Kidney (tissue), 14 donors: Measurements from ENCODE around the gene ENOX1. TPM values are rescaled to one million over a fixed set of nuclear protein-coding genes. Genes with fewer than 3 reads are reported as not detected.

Source experiments
- DNase-seq, 5 donors: peaks; one replicate each; pipeline ENCODE4 v3.0.0-alpha.2; 2013 to 2020
- FAIRE-seq: peaks from 2 replicates; lab custom pipeline; 2012; peaks lifted over from hg19 to GRCh38; lab: Jason Lieb, UNC
- H3K27ac ChIP-seq, 2 donors: one replicate each; pipeline ENCODE4 v1.7.0; 2013; ENCODE audit warnings: low read depth in 2 of 2, low read length in 2 of 2, inconsistent platforms in 1 of 2
- H3K27me3 ChIP-seq: one replicate; pipeline ENCODE4 v1.7.1; 2013; ENCODE audit warnings: low read length, inconsistent platforms; ENCODE audit not compliant: control insufficient read depth, insufficient read depth
- H3K36me3 ChIP-seq, 3 donors: one replicate each; pipeline versions ENCODE4 v1.7.0 to v1.7.1; 2013; ENCODE audit warnings: low read length in 3 of 3, control low read depth in 1 of 3, inconsistent platforms in 1 of 3; ENCODE audit not compliant: insufficient read depth in 3 of 3, control insufficient read depth in 2 of 3
- H3K4me1 ChIP-seq, 3 donors: one replicate each; pipeline versions ENCODE4 v1.7.0 to v1.7.1; 2013; ENCODE audit warnings: low read length in 3 of 3, inconsistent platforms in 1 of 3, low read depth in 1 of 3; ENCODE audit not compliant: control insufficient read depth in 2 of 3, insufficient read depth in 2 of 3
- H3K4me3 ChIP-seq, 3 donors: one replicate each; pipeline versions ENCODE4 v1.7.0 to v1.8.1; 2013; ENCODE audit warnings: low read length in 3 of 3, control low read depth in 1 of 3, inconsistent platforms in 1 of 3
- H3K9ac ChIP-seq, 3 donors: one replicate each; pipeline versions ENCODE4 v1.7.0 to v1.7.1; 2013; ENCODE audit warnings: low read length in 3 of 3, control low read depth in 1 of 3, inconsistent platforms in 1 of 3
- H3K9me3 ChIP-seq, 3 donors: one replicate each; pipeline versions ENCODE4 v1.7.0 to v1.7.1; 2013; ENCODE audit warnings: low read length in 3 of 3, control low read depth in 1 of 3, inconsistent platforms in 1 of 3; ENCODE audit not compliant: control insufficient read depth in 2 of 3, insufficient read depth in 1 of 3
- intact Hi-C: fragments of 100-400 bp; cut with DNase I; formaldehyde crosslinking; loops from one replicate; pipeline ENCODE4 v1.11.1; 2022
- polyA plus RNA-seq: library from polyadenylated mRNA; stranded (reverse); fragments of 350-450 nt; fragmentation: Illumina TruSeq; extraction: RNeasy Lipid Tissue Mini Kit (QIAGEN cat#74804); gene quantifications from one replicate; pipeline ENCODE4 v1.2.3, GENCODE V29; 2014; ENCODE audit warnings: low read depth, low replicate concordance; ENCODE audit not compliant: insufficient read depth
- total RNA-seq: library from RNA; stranded (reverse); fragmentation: NEBNext Ultra II Directional; extraction: Animal tissue kit (Norgen Biotek cat#: 25700); gene quantifications from one replicate; pipeline ENCODE4 v1.2.1, GENCODE V29; 2021
- TF ChIP-seq, protein P1 (sequence below): IDR thresholded peaks from 3 replicates; pipeline ENCODE4 v1.5.1; 2012; ENCODE audit warnings: mild to moderate bottlenecking, moderate library complexity, borderline replicate concordance; ENCODE audit not compliant: insufficient read depth; ENCODE audit errors: extremely low read depth
- donor health status: control.
- donor health status: control.
- donor health status: control.
- donor health status: control.
- donor health status: control.
- donor health status: DM: yes; HTN: yes; CAD: no.
- donor health status: Normal renal cell carcinoma (clear cell type).

Gene ENOX1
- total and polyA plus RNA-seq, 2 donors from 2014 or later = 4.9 to 6.8 TPM

DNA sequence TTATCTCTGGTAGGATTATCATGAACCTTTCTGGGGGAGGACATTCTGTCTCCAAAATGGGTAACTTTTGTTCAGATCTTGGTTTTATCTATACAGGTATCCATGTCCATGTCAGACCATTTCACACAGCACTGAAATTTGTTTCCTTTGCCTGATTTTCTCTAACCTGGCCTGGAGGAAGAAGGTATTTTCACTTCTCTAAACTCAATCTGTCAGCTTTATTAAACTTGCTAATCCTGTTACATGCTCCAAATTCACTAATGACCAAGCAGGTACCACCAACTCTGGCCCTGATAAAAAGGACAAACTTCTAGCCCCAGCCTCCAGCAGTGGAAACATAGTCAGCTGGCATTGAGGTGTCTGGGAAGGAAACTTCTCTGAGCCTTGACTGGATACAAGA lies 529.0 kb downstream of the ENOX1 start:
- Histone ChIP-seq H3K36me3 (no peaks in the 10 kb centered on the region), H3K9me3 (no peaks in the 10 kb centered on the region), H3K9ac (no peak overlapping the region), H3K4me3 (no peak overlapping the region), H3K27ac (no peak overlapping the region), H3K4me1 (no peaks in the 10 kb centered on the region), H3K27me3 (no peaks in the 10 kb centered on the region)
- intact Hi-C loops = no loop called here
- FAIRE-seq (no peak), DNase-seq (no peak)
- TF ChIP-seq, protein P1, sequence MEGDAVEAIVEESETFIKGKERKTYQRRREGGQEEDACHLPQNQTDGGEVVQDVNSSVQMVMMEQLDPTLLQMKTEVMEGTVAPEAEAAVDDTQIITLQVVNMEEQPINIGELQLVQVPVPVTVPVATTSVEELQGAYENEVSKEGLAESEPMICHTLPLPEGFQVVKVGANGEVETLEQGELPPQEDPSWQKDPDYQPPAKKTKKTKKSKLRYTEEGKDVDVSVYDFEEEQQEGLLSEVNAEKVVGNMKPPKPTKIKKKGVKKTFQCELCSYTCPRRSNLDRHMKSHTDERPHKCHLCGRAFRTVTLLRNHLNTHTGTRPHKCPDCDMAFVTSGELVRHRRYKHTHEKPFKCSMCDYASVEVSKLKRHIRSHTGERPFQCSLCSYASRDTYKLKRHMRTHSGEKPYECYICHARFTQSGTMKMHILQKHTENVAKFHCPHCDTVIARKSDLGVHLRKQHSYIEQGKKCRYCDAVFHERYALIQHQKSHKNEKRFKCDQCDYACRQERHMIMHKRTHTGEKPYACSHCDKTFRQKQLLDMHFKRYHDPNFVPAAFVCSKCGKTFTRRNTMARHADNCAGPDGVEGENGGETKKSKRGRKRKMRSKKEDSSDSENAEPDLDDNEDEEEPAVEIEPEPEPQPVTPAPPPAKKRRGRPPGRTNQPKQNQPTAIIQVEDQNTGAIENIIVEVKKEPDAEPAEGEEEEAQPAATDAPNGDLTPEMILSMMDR = no peak

DNA sequence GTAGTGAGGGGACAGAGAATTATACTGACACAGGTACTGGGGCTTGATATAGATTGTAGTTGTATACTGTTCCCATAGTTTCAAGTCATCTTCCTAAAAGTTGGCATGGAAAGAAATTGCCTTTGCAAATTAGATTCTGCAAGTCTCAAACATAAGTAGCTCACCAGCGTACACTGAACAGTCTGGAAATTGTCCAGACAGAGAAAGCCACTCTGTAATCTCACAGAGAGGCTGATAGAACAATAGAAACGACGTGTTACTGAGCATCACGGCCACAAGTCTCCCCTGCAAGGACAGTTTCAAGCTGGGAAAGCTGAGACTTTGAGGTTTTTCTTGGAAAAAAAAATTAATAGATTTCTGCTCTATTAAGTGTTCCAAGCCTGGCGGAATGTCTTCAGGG lies 534.8 kb downstream of the ENOX1 start:
- Histone ChIP-seq H3K4me1 (no peaks in the 10 kb centered on the region), H3K4me3 (no peak overlapping the region), H3K9me3 (no peaks in the 10 kb centered on the region), H3K36me3 (no peaks in the 10 kb centered on the region), H3K27ac (no peak overlapping the region), H3K9ac (no peak overlapping the region), H3K27me3 (no peaks in the 10 kb centered on the region)
- intact Hi-C loops = no loop called here
- no peak for FAIRE-seq
- TF ChIP-seq, protein P1 = no peak
- no peak for DNase-seq

DNA sequence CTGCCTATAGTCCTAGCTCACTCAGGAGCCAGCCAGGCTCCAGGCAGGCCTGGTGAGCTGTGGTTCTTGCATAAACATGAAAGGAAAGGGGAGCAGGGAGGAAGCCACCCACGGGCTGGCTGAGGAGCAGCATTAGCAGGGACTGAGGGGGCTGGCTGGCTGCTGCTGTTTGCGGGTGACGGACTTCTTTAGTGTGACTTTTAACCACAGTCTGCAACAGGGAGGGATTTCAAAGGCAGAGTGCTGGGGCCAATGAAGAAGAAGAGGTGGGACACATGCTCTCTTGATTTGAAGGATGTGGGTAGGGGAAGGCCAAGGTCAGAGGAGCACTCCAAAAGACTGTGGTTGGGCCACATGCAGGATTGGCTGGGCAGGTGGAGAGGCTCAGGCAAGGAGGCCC lies 540.4 kb downstream of the ENOX1 start:
- H3K36me3 ChIP-seq = no peaks in the 10 kb centered on the region
- H3K9me3 ChIP-seq = no peaks in the 10 kb centered on the region
- H3K27me3 ChIP-seq = no peaks in the 10 kb centered on the region
- intact Hi-C loops = no loop called here
- no peak overlapping the region for H3K9ac ChIP-seq
- no peaks in the 10 kb centered on the region for H3K4me1 ChIP-seq
- H3K4me3 ChIP-seq = no peak overlapping the region
- no peak for DNase-seq
- TF ChIP-seq, protein P1 = no peak
- FAIRE-seq = no peak
- no peak overlapping the region for H3K27ac ChIP-seq

DNA sequence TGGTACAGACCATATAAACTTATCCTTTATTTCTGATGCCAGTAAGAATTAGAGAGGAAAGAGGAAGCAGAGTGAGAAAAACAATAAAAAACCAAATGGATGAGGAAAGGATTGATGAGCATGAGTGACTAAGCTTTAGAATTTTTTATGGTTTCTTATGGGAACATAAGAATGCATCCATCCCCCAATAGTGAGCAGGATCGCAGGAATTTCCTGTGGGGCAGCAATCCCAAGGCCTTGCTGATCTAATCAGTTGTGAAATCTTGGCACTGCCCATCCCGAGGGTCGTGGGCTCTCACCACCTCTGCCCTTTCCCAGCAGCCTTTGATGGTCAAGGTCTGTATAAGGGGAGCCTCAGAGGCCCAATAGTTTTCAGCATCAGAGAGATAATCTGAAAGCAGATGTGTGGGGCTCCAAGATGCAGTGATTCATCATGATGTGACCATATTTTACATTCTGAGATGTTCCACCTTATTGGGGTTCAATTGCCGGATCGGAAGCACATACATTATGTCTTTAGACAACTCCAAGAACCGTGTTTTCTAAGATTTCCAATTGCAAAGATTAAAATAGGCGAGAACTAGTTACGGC lies 541.3 kb downstream of the ENOX1 start:
- H3K9ac ChIP-seq = no peak overlapping the region
- DNase-seq = no peak
- intact Hi-C loops = no loop called here
- H3K4me1 ChIP-seq = no peaks in the 10 kb centered on the region
- TF ChIP-seq, protein P1 = no peak
- FAIRE-seq = no peak
- no peak overlapping the region for H3K4me3 ChIP-seq
- H3K27ac ChIP-seq = no peak overlapping the region
- H3K9me3 ChIP-seq = no peaks in the 10 kb centered on the region
- H3K27me3 ChIP-seq = no peaks in the 10 kb centered on the region
- H3K36me3 ChIP-seq = no peaks in the 10 kb centered on the region
